ENCODE results near the gene HLA-G.

- TF ChIP-seq POLR2AphosphoS5 (IDR thresholded peaks at IDR 0.05) (no peak), CTCF (IDR thresholded peaks at IDR 0.05) (no peak), POLR2A (IDR thresholded peaks at IDR 0.05) (no peak)
These were observed 34.1 kb downstream of the HLA-G start for GRCh38 chr6:29861521-29862255.
